ENCODE data around the gene GLUD1. TPM values are rescaled to one million over a fixed set of nuclear protein-coding genes. Genes with fewer than 3 reads are reported as not detected.

Gene GLUD1
- total RNA-seq, 2 experiments from 2014 or later: 98.5 to 109 TPM

DNA sequence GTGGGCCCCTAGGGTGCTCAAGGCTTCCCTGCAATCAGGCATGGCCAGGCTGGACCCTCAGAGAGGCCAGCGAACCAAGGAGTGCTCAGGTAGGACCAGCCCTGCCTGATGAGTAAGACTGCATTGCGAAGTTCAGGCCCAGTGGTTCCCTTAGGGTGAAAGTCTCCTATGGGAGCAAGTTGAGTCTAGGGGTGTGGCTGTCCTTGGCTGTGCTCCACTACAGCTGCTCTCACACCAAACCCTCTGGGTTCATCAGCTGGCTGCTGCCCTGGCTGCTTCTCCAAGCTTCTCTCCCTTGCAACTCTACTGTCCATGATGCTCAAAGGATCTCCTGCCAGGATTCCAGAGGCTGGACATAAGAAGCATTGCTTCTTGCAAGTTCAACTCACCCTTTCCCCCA is 55.9 kb downstream of the GLUD1 start:
- ChIA-PET POLR2A (interaction anchor here (0.8 kb wide), 1 partner anchor 30 kb away, joined by 3 read pairs; no protein-coding TSS in a partner anchor), CTCF (ENCODE audit: unreplicated experiment) (no interaction called here)

GRCh38 chr10:87038286-87038717 is 56.3 kb downstream of the GLUD1 start:
- Histone ChIP-seq H3K9me3 (ENCODE audit: low read length) (no peaks in the 10 kb centered on the region), H3K79me2 (ENCODE audit: insufficient read depth, low read depth, low read length) (no peaks in the 10 kb centered on the region)

More for the DNA sequence above, 55.9 kb downstream of the GLUD1 start:
- TF ChIP-seq CTCF (conservative IDR thresholded peaks at IDR 0.05; ENCODE audit: low read length): no peak
- TF ChIP-seq EZH2phosphoT487 (IDR thresholded peaks at IDR 0.05; ENCODE audit: borderline replicate concordance, low read depth, low read length): no peak
- Histone ChIP-seq H3K9me2 (ENCODE audit: insufficient read depth, low read length) (no peaks in the 10 kb centered on the region), H3K9me3 (ENCODE audit: low read length) (no peaks in the 10 kb centered on the region), H3K4me3 (ENCODE audit: low read depth, low read length, poor library complexity, severe bottlenecking) (no peak overlapping the region), H3K4me2 (ENCODE audit: low read length) (no peak overlapping the region), H3K36me3 (ENCODE audit: insufficient read depth, low read length) (no peaks in the 10 kb centered on the region), H4K20me1 (ENCODE audit: insufficient read depth, low read length) (no peaks in the 10 kb centered on the region), H3K27ac (ENCODE audit: low read depth, low read length, poor library complexity, severe bottlenecking) (no peak overlapping the region), H3K4me1 (ENCODE audit: insufficient read depth, low read length, poor library complexity, severe bottlenecking) (no peaks in the 10 kb centered on the region), H3K79me2 (ENCODE audit: insufficient read depth, low read depth, low read length) (no peaks in the 10 kb centered on the region), H2AFZ (ENCODE audit: low read length) (no peak overlapping the region)
- intact Hi-C loops (cut with micrococcal nuclease; ENCODE audit: unreplicated experiment): no loop called here
- no TSS peak for BruUV-seq (replicated peaks)
- DNase-seq (ENCODE audit: low spot score): no peak

More at GRCh38 chr10:87038286-87038717, 56.3 kb downstream of the GLUD1 start:
- no peak overlapping the region for H3K4me3 ChIP-seq (ENCODE audit: low read depth, low read length, poor library complexity, severe bottlenecking)
- H3K27ac ChIP-seq (ENCODE audit: low read depth, low read length, poor library complexity, severe bottlenecking): no peak overlapping the region
- TF ChIP-seq EZH2phosphoT487 (IDR thresholded peaks at IDR 0.05; ENCODE audit: borderline replicate concordance, low read depth, low read length) (no peak), CTCF (conservative IDR thresholded peaks at IDR 0.05; ENCODE audit: low read length) (no peak)
- ChIA-PET CTCF (ENCODE audit: unreplicated experiment) (no interaction called here), POLR2A (no interaction called here)
- no peak overlapping the region for H3K4me2 ChIP-seq (ENCODE audit: low read length)
- no TSS peak for BruUV-seq (replicated peaks)
- no peaks in the 10 kb centered on the region for H3K4me1 ChIP-seq (ENCODE audit: insufficient read depth, low read length, poor library complexity, severe bottlenecking)
- intact Hi-C loops (cut with micrococcal nuclease; ENCODE audit: unreplicated experiment): no loop called here
- no peak for DNase-seq (ENCODE audit: low spot score)
- H3K9me2 ChIP-seq (ENCODE audit: insufficient read depth, low read length): no peaks in the 10 kb centered on the region
- no peaks in the 10 kb centered on the region for H3K36me3 ChIP-seq (ENCODE audit: insufficient read depth, low read length)
- H4K20me1 ChIP-seq (ENCODE audit: insufficient read depth, low read length): no peaks in the 10 kb centered on the region
- H2AFZ ChIP-seq (ENCODE audit: low read length): no peak overlapping the region
